T-cell (primary cell): Measurements from ENCODE around the gene SF3B6. TPM values are rescaled to one million over a fixed set of nuclear protein-coding genes. Genes with fewer than 3 reads are reported as not detected.

Source experiments
- ATAC-seq, 4 experiments: fragments of 200-7000 bp in 3 of 4; fragments of 150-1000 bp in 1 of 4; cut with Tn5 transposase; replicated peaks in 1 of 4; 1 replicate in 3 of 4; 2 replicates in 1 of 4; pipeline ENCODE4 v1.10.0; 2021; ENCODE audit warnings: moderate library complexity in 3 of 4, mild to moderate bottlenecking in 2 of 4, moderate number of reproducible peaks in 1 of 4
- CTCF ChIA-PET, 2 donors: fragments of 300-600 bp; sonication (Branson Sonifier 250); formaldehyde crosslinking; loops; one replicate each; lab custom pipeline; 2022; ENCODE audit warnings: antibody characterized with exemption in 2 of 2; lab: Charles Lee
- POLR2A ChIA-PET, 2 donors: fragments of 300-600 bp; sonication (Branson Sonifier 250); formaldehyde crosslinking; loops; one replicate each; lab custom pipeline; 2022; ENCODE audit warnings: antibody characterized with exemption in 2 of 2; lab: Charles Lee
- DNase-seq, 35 experiments: peaks; one replicate each; pipeline versions ENCODE4 v3.0.0 to v3.0.0-alpha.2; 2013 to 2023
- H3K27ac ChIP-seq: one replicate; pipeline ENCODE4 v1.5.1; 2013; ENCODE audit warnings: low read length
- H3K27me3 ChIP-seq, 2 experiments: replicated peaks in 1 of 2; 1 replicate in 1 of 2; 2 replicates in 1 of 2; pipeline versions ENCODE4 v1.6.1 to v1.7.0; 2013; ENCODE audit warnings: low read length in 1 of 2, mixed read lengths in 1 of 2; ENCODE audit not compliant: control insufficient read depth in 2 of 2, insufficient read depth in 2 of 2; ENCODE audit errors: extremely low read depth in 1 of 2
- H3K36me3 ChIP-seq, 2 donors: 1 replicate in 1 of 2; 2 replicates in 1 of 2; pipeline versions ENCODE4 v1.6.1 to v1.7.0; 2013; ENCODE audit warnings: low read length in 1 of 2; ENCODE audit not compliant: control insufficient read depth in 2 of 2, insufficient read depth in 1 of 2; ENCODE audit errors: extremely low read depth in 1 of 2
- H3K4me1 ChIP-seq, 2 experiments: 1 replicate in 1 of 2; 2 replicates in 1 of 2; pipeline versions ENCODE4 v1.6.1 to v1.7.0; 2013; ENCODE audit warnings: low read length in 2 of 2, mixed read lengths in 1 of 2; ENCODE audit not compliant: insufficient read depth in 2 of 2, control insufficient read depth in 1 of 2; ENCODE audit errors: extremely low read depth in 1 of 2
- H3K4me3 ChIP-seq, 2 donors: 1 replicate in 1 of 2; 2 replicates in 1 of 2; pipeline versions ENCODE4 v1.5.1 to v1.7.0; 2013; ENCODE audit warnings: mild to moderate bottlenecking in 2 of 2, low read length in 1 of 2, moderate library complexity in 1 of 2; ENCODE audit not compliant: control insufficient read depth in 1 of 2; ENCODE audit errors: extremely low read depth in 1 of 2
- H3K9me3 ChIP-seq: 2 replicates; pipeline ENCODE4 v1.7.0; 2013
- H3K27ac Mint-ChIP-seq, 2 donors: one replicate each; pipeline ENCODE4 v1.8.0; 2020 to 2021; ENCODE audit warnings: mild to moderate bottlenecking in 2 of 2, mixed read lengths in 2 of 2
- H3K27me3 Mint-ChIP-seq, 2 donors: one replicate each; pipeline ENCODE4 v1.8.0; 2021 to 2022; ENCODE audit warnings: mixed read lengths in 2 of 2
- H3K36me3 Mint-ChIP-seq: one replicate; pipeline ENCODE4 v1.8.0; 2021; ENCODE audit warnings: mixed read lengths
- H3K4me1 Mint-ChIP-seq, 3 donors: one replicate each; pipeline ENCODE4 v1.8.0; 2020 to 2022; ENCODE audit warnings: mixed read lengths in 3 of 3, mild to moderate bottlenecking in 1 of 3
- H3K4me3 Mint-ChIP-seq, 3 donors: one replicate each; pipeline ENCODE4 v1.8.0; 2020 to 2022; ENCODE audit warnings: mild to moderate bottlenecking in 3 of 3, mixed read lengths in 3 of 3, moderate library complexity in 3 of 3
- H3K9me3 Mint-ChIP-seq, 3 donors: one replicate each; pipeline ENCODE4 v1.8.0; 2020 to 2022; ENCODE audit warnings: mixed read lengths in 3 of 3
- WGBS: methylation state at CpG from one replicate; pipeline ENCODE4 v1.1.5; 2013; ENCODE audit warnings: missing lambda C conversion rate; ENCODE audit not compliant: insufficient coverage; 5-methylcytosine and 5-hydroxymethylcytosine counted together
- total RNA-seq, 35 experiments: library from RNA in 6 of 35; stranded (reverse) in 6 of 35; fragments of 120-200 nt in 1 of 35; gene quantifications; one replicate each; pipeline versions ENCODE4 v1.2.1 to v1.2.4 and lab custom pipeline; 2013 to 2026

Gene SF3B6, protein sequence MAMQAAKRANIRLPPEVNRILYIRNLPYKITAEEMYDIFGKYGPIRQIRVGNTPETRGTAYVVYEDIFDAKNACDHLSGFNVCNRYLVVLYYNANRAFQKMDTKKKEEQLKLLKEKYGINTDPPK
- total RNA-seq: 10 to 100 TPM; 43.7 to 53.0 (median 47.0) TPM
- total RNA-seq (2013): 78.6 TPM
- 27.3 to 127 (median 44.2) reads per million in 29 experiments for total RNA-seq (lab: John Stamatoyannopoulos, UW)

DNA sequence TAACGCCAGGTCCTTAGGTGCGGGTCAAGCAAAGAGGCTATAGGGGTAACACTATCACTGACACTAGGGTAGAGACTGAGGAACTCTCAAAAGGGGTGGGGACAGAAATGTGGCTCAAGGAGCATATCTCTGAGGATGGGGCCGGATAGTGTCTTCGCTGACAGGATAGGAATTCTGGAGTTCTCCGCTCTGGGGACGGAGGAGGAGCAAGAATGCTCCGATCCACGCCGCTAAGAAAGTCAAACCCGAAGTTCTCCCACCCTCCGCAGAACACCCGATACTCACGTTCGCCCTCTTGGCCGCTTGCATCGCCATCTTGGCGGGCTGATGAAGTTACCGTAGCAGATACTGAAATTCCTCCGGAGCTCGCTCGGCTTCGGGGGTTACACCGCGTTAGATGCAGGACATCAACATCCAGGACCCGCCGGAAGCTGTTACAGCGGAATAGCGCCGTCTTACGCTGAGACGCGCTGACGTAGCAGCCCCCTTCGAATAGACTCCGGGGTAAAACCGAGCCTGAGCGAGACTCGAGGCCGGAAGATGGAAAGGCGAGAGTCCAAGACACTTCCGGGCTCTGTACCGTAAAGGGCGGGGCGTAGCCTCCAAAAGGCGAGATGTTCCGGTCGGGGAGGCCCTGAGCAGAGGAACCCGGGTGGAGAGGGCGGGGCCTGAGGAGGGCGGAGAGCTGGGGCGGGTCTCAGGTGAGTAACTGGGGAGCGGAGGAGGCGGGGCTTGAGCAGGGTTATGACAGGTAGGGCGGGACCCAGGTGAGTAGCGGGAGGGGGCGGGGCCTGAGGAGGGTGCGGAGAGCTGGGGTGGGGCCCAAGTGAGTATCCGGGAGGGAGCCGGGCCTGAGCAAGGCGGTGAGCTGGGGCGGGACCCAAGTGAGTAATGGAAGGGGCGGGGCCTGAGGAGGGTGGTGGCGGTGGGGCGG, at the start of gene SF3B6:
Gene SF3B6, minus strand, starts transcription at position 412 of the 934 bp plus-strand sequence. Its CDS starts 97 bp downstream, at position 315.
- peaks cover 16% of the 10 kb centered on the region for H3K36me3 Mint-ChIP-seq
- H3K9me3 Mint-ChIP-seq: no peaks in the 10 kb centered on the region
- H3K27ac Mint-ChIP-seq: peak within 1 kb of the TSS; percentile 98 to 100

DNA sequence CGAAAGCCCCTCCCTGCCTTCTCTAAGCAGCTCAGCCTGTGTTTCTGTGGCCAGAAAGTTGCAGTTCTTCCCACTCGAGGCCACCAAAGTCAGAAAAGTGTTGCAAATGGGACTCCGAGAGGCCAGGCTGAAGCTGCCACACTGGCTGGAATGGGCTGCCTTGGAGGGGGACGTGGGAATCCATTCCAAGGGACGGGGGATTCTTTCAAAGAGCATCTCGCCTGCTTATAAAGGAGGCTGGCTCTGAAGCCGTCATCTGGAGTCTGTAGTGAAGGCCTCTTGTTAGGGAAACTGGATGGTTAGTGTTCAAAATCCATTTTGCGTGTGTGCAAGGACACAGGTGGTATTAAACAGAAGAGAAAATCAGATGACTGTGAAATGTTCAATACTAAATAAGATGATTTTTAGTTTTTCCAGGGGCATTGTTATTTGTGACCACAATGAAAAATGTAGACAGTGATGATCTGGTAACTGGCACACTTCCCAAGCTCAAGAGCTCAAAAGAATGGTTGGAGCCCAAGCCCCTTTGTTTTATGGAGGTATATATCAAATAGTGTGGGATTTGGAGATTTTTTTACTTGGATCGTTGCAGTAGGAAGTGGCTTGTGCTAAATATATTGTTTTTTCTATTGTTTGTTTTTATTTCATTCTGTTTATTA, 47.9 kb upstream of the SF3B6 start:
- peaks cover 4 to 9% of the 10 kb centered on the region in 2 experiments for H3K4me1 ChIP-seq
- peak overlapping the region; percentile 22 for H3K27ac ChIP-seq
- ChIA-PET CTCF (no interaction called here), POLR2A (interaction anchor here in 1 of 2 donors (0.7 kb wide), 1 partner anchor 888 kb away, joined by 4 read pairs; no protein-coding TSS in a partner anchor)
- peaks cover 12 to 15% (median 14%) of the 10 kb centered on the region in 3 donors for H3K4me1 Mint-ChIP-seq
- no peaks in the 10 kb centered on the region for H3K9me3 ChIP-seq
- H3K27ac Mint-ChIP-seq: peak overlapping the region; percentile 57 to 77
- peaks cover 3% of the 10 kb centered on the region for H3K36me3 Mint-ChIP-seq
- peak in 1 of 4 experiments; percentile 3 for ATAC-seq
- peak overlapping the region; percentile 75 to 87 (median 81) for H3K4me3 Mint-ChIP-seq
- peak in 4 of 35 experiments; percentile 7 to 25 (median 14) for DNase-seq
- H3K27me3 Mint-ChIP-seq: no peaks in the 10 kb centered on the region
- peaks cover 0 to 3% of the 10 kb centered on the region in 2 experiments for H3K27me3 ChIP-seq
- WGBS: 31% methylated on average over 5 of the region's 9 CpGs
- peak overlapping the region; percentile 56 to 64 for H3K4me3 ChIP-seq
- H3K9me3 Mint-ChIP-seq: no peaks in the 10 kb centered on the region
- H3K36me3 ChIP-seq: no peaks in the 10 kb centered on the region

More for the DNA sequence above, at the start of gene SF3B6:
- H3K9me3 ChIP-seq: no peaks in the 10 kb centered on the region
- ChIA-PET POLR2A (interaction anchor here (0.5 to 1.8 kb wide), 12 partner anchors 10 to 662 kb away, joined by 3 to 26 read pairs (median 4); partner anchors contain the start of genes ATAD2B (in 1 of the 2), FKBP1B (in 1 of the 2) and WDCP (in 1 of the 2)), CTCF (interaction anchor here (0.6 to 2.3 kb wide), 13 partner anchors 9 to 1350 kb away, joined by 3 to 20 read pairs (median 4); partner anchors contain the start of genes ATAD2B (in 2 of the 2), FKBP1B (in 1 of the 2), TP53I3 (in 1 of the 2) and WDCP (in 1 of the 2))
- no peaks in the 10 kb centered on the region for H3K27me3 Mint-ChIP-seq
- H3K4me1 Mint-ChIP-seq: peaks cover 33 to 39% (median 38%) of the 10 kb centered on the region in 3 donors
- peak within 1 kb of the TSS; percentile 94 for H3K27ac ChIP-seq
- H3K36me3 ChIP-seq: peaks cover 0 to 21% of the 10 kb centered on the region in 2 donors
- under 1% methylated on average over 57 of the region's 64 CpGs for WGBS
- DNase-seq (peak; percentile 98 to 100 (median 100)), ATAC-seq (peak; percentile 84 to 88 (median 86))
- H3K4me3 Mint-ChIP-seq: peak within 1 kb of the TSS; percentile 96 to 100 (median 98)
- H3K4me3 ChIP-seq: peak within 1 kb of the TSS; percentile 93 to 97
- peaks cover 7 to 25% of the 10 kb centered on the region in 2 experiments for H3K4me1 ChIP-seq
- no peaks in the 10 kb centered on the region for H3K27me3 ChIP-seq

DNA sequence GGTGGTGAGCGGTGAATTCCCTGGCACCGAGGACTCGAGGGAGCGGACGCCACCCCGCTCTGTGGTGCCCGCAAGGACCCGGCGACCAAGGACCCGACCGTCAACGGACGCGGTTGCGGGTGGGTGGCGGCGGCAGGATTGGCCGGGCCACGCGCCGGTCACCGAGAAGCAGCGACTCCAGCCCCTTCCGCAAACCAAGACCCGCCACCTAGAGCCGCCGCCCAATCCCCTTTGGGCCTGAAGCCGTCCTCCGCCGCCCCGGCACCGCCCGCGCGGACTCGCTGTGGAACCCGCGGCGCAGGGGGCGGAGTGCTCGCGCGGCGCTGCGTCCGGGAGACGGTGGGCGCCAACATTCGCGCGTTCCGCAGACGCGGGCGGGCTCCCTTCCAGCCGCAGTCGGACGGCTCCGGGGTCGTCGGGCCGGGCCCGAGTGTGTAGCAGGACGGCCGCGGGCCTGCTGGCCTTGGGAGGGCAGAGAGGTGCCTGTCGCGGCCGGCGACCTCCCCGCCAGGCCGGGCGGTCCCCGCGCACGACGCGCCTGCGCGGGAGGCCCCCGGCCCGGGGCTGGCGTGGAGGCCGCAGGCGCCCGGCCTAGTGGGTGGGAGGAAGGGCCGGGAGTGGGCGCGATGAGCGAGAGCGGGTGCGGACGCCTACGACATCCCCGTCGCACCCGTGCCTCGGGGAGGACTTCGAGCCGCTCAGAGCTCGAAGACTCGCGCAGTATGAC, 47.2 kb upstream of the SF3B6 start, which contains the start of the genes FAM228B and PFN4:
Gene FAM228B, plus strand, starts transcription at position 275 of the 727 bp plus-strand sequence. CDS start 893 bp downstream, outside the sequence.
Gene PFN4, minus strand, starts transcription at position 140 of the 727 bp plus-strand sequence. CDS start 799 bp downstream, outside the sequence.
- H3K36me3 Mint-ChIP-seq: peaks cover 3% of the 10 kb centered on the region
- ATAC-seq (peak; percentile 84 to 92 (median 90)), DNase-seq (peak; percentile 6 to 70 (median 37))
- peak within 1 kb of the TSS; percentile 56 to 64 for H3K4me3 ChIP-seq
- H3K27me3 ChIP-seq: peaks cover 0 to 3% of the 10 kb centered on the region in 2 experiments
- ChIA-PET CTCF (interaction anchor here in 1 of 2 donors (1.0 to 2.2 kb wide), 2 partner anchors 39 to 47 kb away, joined by 4 to 7 read pairs; partner anchors contain the start of genes SF3B6 and TP53I3), POLR2A (interaction anchor here in 1 of 2 donors (0.7 kb wide), 1 partner anchor 889 kb away, joined by 4 read pairs; no protein-coding TSS in a partner anchor)
- H3K9me3 Mint-ChIP-seq: no peaks in the 10 kb centered on the region
- peak within 1 kb of the TSS; percentile 22 for H3K27ac ChIP-seq
- peak within 1 kb of the TSS; percentile 80 to 87 (median 82) for H3K4me3 Mint-ChIP-seq
- H3K4me1 ChIP-seq: peaks cover 4 to 9% of the 10 kb centered on the region in 2 experiments
- H3K27me3 Mint-ChIP-seq: no peaks in the 10 kb centered on the region
- peak within 1 kb of the TSS; percentile 63 to 77 for H3K27ac Mint-ChIP-seq
- H3K4me1 Mint-ChIP-seq: peaks cover 11 to 15% (median 14%) of the 10 kb centered on the region in 3 donors
- WGBS: 0% methylated on average over 101 of the region's 103 CpGs
- H3K36me3 ChIP-seq: no peaks in the 10 kb centered on the region
- no peaks in the 10 kb centered on the region for H3K9me3 ChIP-seq

DNA sequence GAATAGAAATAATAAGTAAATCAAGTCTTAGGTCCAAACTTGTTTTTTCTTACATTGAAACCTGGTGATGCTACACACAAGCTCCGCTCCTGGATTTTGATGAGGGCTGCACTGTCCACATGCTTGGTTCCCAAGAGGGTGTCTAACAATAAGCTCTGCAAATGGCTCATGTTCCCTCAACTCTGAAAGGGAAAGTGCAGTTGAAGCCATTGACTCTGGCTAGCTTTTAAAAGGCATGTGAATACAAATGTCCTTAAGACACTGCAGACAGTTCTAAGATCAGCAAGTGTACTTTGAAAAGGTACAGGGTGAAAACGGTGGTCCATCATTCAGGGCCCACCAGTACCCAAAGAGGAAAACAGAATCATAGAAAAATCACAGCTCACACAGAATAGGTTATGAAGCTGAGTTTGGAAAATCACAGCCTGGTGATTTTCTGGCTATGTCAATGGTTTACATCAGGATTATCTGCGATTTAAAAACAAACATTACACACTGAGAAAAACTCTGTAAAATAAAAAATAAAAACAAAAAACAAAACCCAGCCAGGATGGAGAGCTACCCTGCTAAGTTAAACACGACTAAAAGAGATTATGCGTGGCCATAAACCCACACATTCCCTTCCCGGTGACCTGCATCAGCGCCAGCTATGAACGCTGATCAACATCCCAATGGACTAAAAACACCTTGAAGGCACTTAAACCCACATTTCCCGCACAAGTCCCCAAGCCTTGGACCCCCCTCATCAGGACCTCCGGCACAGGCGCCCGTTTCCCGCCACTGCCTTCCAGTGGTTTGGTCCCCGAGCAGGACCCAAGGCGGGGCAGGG, 46.5 kb upstream of the SF3B6 start:
- 16% methylated on average over 12 of the region's 15 CpGs for WGBS
- no peaks in the 10 kb centered on the region for H3K9me3 Mint-ChIP-seq
- DNase-seq: no peak
- CTCF ChIA-PET: interaction anchor here in 1 of 2 donors (1.0 to 2.2 kb wide), 2 partner anchors 38 to 46 kb away, joined by 4 to 7 read pairs; partner anchors contain the start of genes SF3B6 and TP53I3
- H3K27me3 Mint-ChIP-seq: no peaks in the 10 kb centered on the region
- peak overlapping the region; percentile 56 to 64 for H3K4me3 ChIP-seq
- H3K36me3 ChIP-seq: no peaks in the 10 kb centered on the region
- H3K36me3 Mint-ChIP-seq: no peaks in the 10 kb centered on the region
- POLR2A ChIA-PET: no interaction called here
- H3K4me3 Mint-ChIP-seq: peak overlapping the region; percentile 80 to 87 (median 82)
- no peaks in the 10 kb centered on the region for H3K9me3 ChIP-seq
- H3K27ac Mint-ChIP-seq: peak overlapping the region; percentile 63 to 74
- H3K27ac ChIP-seq: no peak overlapping the region
- H3K27me3 ChIP-seq: peaks cover 0 to 3% of the 10 kb centered on the region in 2 experiments
- H3K4me1 ChIP-seq: peaks cover 4 to 9% of the 10 kb centered on the region in 2 experiments
- no peak for ATAC-seq
- H3K4me1 Mint-ChIP-seq: peaks cover 11 to 15% (median 14%) of the 10 kb centered on the region in 3 donors
